HEK293T (cell line): Measurements from ENCODE around the gene TGFBR3.

Experiments
- CTBP1 ChIP-seq: fragments of 450-650 bp; IDR thresholded peaks from 2 replicates; pipeline ENCODE4 v1.6.1; 2016; ENCODE audit warnings: borderline replicate concordance
- FOXK2 ChIP-seq: fragments of 450-650 bp; IDR thresholded peaks from 2 replicates; pipeline ENCODE4 v1.6.1; 2016; ENCODE audit warnings: mild to moderate bottlenecking
- FOXM1 ChIP-seq: fragments of 450-650 bp; IDR thresholded peaks from 2 replicates; pipeline ENCODE4 v1.6.1; 2017; ENCODE audit warnings: mild to moderate bottlenecking, borderline replicate concordance
- LEF1 ChIP-seq: fragments of 450-650 bp; IDR thresholded peaks from 2 replicates; pipeline ENCODE4 v1.6.1; 2017; ENCODE audit warnings: mild to moderate bottlenecking, borderline replicate concordance
- SP1 ChIP-seq: fragments of 450-650 bp; IDR thresholded peaks from 2 replicates; pipeline ENCODE4 v1.6.1; 2017
- SUZ12 ChIP-seq: fragments of 450-650 bp; IDR thresholded peaks from 2 replicates; pipeline ENCODE4 v1.6.1; 2016; ENCODE audit warnings: mild to moderate bottlenecking
- TF ChIP-seq, protein P1 (sequence below): fragments of 450-650 bp; IDR thresholded peaks from 2 replicates; pipeline ENCODE4 v1.6.1; 2016

DNA sequence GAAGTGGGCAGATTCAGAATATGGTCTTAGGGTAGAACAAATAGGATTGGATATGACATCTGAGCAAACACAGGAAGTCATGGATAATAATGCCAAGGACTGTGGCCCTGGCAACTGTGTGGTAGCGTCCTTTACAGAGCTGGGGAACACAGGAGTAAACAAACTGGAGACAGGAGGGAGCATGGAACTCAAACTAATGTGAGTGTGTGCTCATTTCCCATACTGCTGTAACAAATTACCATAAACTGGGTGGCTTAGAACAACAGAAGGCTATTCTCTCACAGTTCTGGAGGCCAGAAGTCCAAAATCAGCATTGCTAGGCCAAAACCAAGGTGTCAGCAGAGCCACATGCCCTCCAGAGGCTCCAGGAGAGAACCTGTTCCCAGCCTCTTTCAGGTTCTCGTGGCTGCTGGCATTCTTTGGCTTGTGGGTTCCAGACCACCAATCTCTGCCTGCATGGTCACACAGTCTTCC is 106.4 kb downstream of the TGFBR3 start:
- no peak for TF ChIP-seq FOXK2
- no peak for TF ChIP-seq LEF1
- TF ChIP-seq FOXM1: no peak
- TF ChIP-seq CTBP1: no peak
- TF ChIP-seq SUZ12: no peak
- TF ChIP-seq, protein P1, sequence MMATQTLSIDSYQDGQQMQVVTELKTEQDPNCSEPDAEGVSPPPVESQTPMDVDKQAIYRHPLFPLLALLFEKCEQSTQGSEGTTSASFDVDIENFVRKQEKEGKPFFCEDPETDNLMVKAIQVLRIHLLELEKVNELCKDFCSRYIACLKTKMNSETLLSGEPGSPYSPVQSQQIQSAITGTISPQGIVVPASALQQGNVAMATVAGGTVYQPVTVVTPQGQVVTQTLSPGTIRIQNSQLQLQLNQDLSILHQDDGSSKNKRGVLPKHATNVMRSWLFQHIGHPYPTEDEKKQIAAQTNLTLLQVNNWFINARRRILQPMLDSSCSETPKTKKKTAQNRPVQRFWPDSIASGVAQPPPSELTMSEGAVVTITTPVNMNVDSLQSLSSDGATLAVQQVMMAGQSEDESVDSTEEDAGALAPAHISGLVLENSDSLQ: no peak
- TF ChIP-seq SP1: no peak
